K562 (cell line): ENCODE results near the gene CCDC50.

ENCODE experiments used
- BMI1 ChIP-seq: fragments of 150-350 bp; IDR thresholded peaks from 2 replicates; pipeline ENCODE4 v1.6.1; 2014; ENCODE audit warnings: low read length
- CBX3 ChIP-seq, 2 experiments: IDR thresholded peaks; 1 replicate in 1 of 2; 2 replicates in 1 of 2; pipeline ENCODE4 v1.6.1; 2012; ENCODE audit warnings: inconsistent platforms in 2 of 2, low read length in 2 of 2, borderline replicate concordance in 1 of 2, control low read depth in 1 of 2
- CCNT2 ChIP-seq: IDR thresholded peaks from 2 replicates; pipeline ENCODE4 v1.6.1; 2011; ENCODE audit warnings: borderline replicate concordance, low read depth, mild to moderate bottlenecking, moderate library complexity, mixed read lengths, low read length; ENCODE audit not compliant: insufficient read length; ENCODE audit errors: extremely low read depth
- CTBP1 ChIP-seq: fragments of 450-650 bp; IDR thresholded peaks from 2 replicates; pipeline ENCODE4 v1.6.1; 2016; ENCODE audit warnings: borderline replicate concordance
- ELF2 ChIP-seq: fragments of 250-450 bp; sonication (Bioruptor Pico); IDR thresholded peaks from 2 replicates; pipeline ENCODE4 v1.5.0; 2021; ENCODE audit warnings: mild to moderate bottlenecking
- JUN ChIP-seq, 2 experiments: sonication (generic) in 1 of 2; formaldehyde crosslinking in 1 of 2; IDR thresholded peaks; 2 replicates each; pipeline versions ENCODE4 v1.6.1 to v1.8.0; 2012 to 2022; ENCODE audit warnings: borderline replicate concordance in 2 of 2, mild to moderate bottlenecking in 2 of 2, improper control_type of control experiment in 1 of 2, low read depth in 1 of 2, low read length in 1 of 2, missing genetic modification reagents in 1 of 2
- KLF16 ChIP-seq: IDR thresholded peaks from 2 replicates; pipeline ENCODE4 v1.6.1; 2016; ENCODE audit warnings: antibody characterized with exemption
- POLR2AphosphoS5 ChIP-seq: IDR thresholded peaks from 2 replicates; pipeline ENCODE4 v1.6.1; 2011; ENCODE audit warnings: mild to moderate bottlenecking, low read depth, low read length, moderate library complexity; ENCODE audit not compliant: control insufficient read depth, insufficient read depth
- RERE ChIP-seq: sonication (generic); formaldehyde crosslinking; IDR thresholded peaks from 2 replicates; pipeline ENCODE4 v1.8.0; 2023; ENCODE audit warnings: missing genetic modification reagents, mild to moderate bottlenecking, borderline replicate concordance
- SMAD3 ChIP-seq: fragments of 450-650 bp; formaldehyde crosslinking; conservative IDR thresholded peaks from 2 replicates; pipeline ENCODE4 v1.4.0; 2020; ENCODE audit warnings: mild to moderate bottlenecking
- ZC3H4 ChIP-seq: sonication (generic); formaldehyde crosslinking; IDR thresholded peaks from 2 replicates; pipeline ENCODE4 v1.9.0; 2021; ENCODE audit warnings: missing genetic modification reagents, borderline replicate concordance

- no peak for TF ChIP-seq JUN (IDR thresholded peaks at IDR 0.05; ENCODE audit: borderline replicate concordance, low read depth, low read length)
- no peak for TF ChIP-seq JUN (CRISPR knock-in tag; IDR thresholded peaks at IDR 0.05; ENCODE audit: borderline replicate concordance)
- TF ChIP-seq RERE (CRISPR knock-in tag): no peak
- TF ChIP-seq KLF16: no peak
- TF ChIP-seq POLR2AphosphoS5: no peak
- no peak for TF ChIP-seq BMI1
- no peak for TF ChIP-seq ELF2 (CRISPR knock-in tag)
- no peak for TF ChIP-seq SMAD3 (CRISPR knock-in tag)
- no peak for TF ChIP-seq CCNT2
- TF ChIP-seq CBX3 (IDR thresholded peaks at IDR 0.05; ENCODE audit: borderline replicate concordance in 1 of 2, low read length in 2 of 2): no peak
- no peak for TF ChIP-seq ZC3H4 (CRISPR knock-in tag)
- TF ChIP-seq CTBP1: no peak
Measured at GRCh38 chr3:191376516-191377141, 47.4 kb downstream of the CCDC50 start.
